Activated naive CD4-positive, alpha-beta T cell treated with anti-CD3 and anti-CD28 coated beads for 36 hours (primary cell): ENCODE data around the gene LPAR1. TPM values are rescaled to one million over a fixed set of nuclear protein-coding genes. Genes with fewer than 3 reads are reported as not detected.

Source experiments
- CTCF ChIA-PET: fragments of 350-600 bp; sonication (Branson Sonifier 250); formaldehyde crosslinking; loops from one replicate; lab custom pipeline; 2021; ENCODE audit warnings: antibody characterized with exemption; lab: Charles Lee
- DNase-seq: peaks from one replicate; pipeline ENCODE4 v3.0.0-alpha.2; 2020
- H3K27ac Mint-ChIP-seq: one replicate; pipeline ENCODE4 v1.8.0; 2021; ENCODE audit warnings: mild to moderate bottlenecking, mixed read lengths
- H3K27me3 Mint-ChIP-seq: one replicate; pipeline ENCODE4 v1.8.0; 2021; ENCODE audit warnings: low read depth, mixed read lengths
- H3K36me3 Mint-ChIP-seq: one replicate; pipeline ENCODE4 v1.8.0; 2021; ENCODE audit warnings: low read depth, mixed read lengths
- H3K4me1 Mint-ChIP-seq: one replicate; pipeline ENCODE4 v1.8.0; 2021; ENCODE audit warnings: low read depth, mixed read lengths
- H3K4me3 Mint-ChIP-seq: one replicate; pipeline ENCODE4 v1.8.0; 2021; ENCODE audit warnings: mild to moderate bottlenecking, moderate library complexity, mixed read lengths
- H3K9me3 Mint-ChIP-seq: one replicate; pipeline ENCODE4 v1.8.0; 2021; ENCODE audit warnings: mixed read lengths
- intact Hi-C: fragments of 100-400 bp; cut with micrococcal nuclease; formaldehyde crosslinking; loops from one replicate; pipeline ENCODE4 v1.15.1; 2023
- total RNA-seq, 2 experiments: library from RNA; stranded (reverse); gene quantifications; one replicate each; pipeline ENCODE4 v1.2.3, GENCODE V29; 2021

LPAR1 gene
- total RNA-seq, 2 experiments from 2014 or later: not detected

GRCh38 chr9:111008158-111009075 is 29.9 kb downstream of the LPAR1 start:
- no peaks in the 10 kb centered on the region for H3K36me3 Mint-ChIP-seq
- H3K4me1 Mint-ChIP-seq: no peaks in the 10 kb centered on the region
- H3K4me3 Mint-ChIP-seq: no peak overlapping the region
- H3K9me3 Mint-ChIP-seq: no peaks in the 10 kb centered on the region
- intact Hi-C loops: no loop called here
- CTCF ChIA-PET: no interaction called here
- no peaks in the 10 kb centered on the region for H3K27me3 Mint-ChIP-seq
- no peak overlapping the region for H3K27ac Mint-ChIP-seq
- DNase-seq: no peak

DNA sequence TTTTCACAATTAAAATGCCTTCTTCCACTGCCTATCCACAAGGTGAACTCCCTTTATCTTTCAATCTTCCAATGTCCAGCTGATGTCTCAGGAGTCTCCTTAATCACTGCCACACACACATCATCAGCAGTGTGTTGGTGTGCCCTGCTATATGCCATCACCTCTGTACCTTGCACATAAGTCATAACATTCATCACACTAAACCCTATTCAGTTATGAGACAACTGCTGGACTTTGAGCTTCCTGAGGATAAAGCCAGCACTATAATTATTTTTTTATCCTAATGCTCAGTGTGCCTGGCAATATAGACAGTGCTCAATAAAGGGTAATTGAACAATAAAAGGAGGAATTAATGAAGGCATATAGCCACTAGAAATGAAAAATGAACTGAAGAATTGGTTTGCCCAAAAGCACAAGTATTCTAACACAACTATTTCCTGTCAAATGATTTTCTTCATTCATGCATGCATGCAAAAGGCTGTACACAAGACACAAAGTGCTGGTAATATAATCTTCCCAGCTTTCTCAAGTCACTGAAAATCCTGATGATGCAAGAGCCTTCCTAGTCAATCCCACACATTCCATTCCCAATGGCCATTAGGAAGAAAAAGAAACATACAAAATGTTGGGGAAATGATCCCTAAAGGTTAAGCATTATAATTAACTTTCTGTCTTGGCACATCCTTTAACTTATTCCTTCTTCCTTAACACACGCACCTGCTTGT is 32.4 kb downstream of the LPAR1 start:
- Mint-ChIP-seq H3K4me3 (no peak overlapping the region), H3K27ac (no peak overlapping the region), H3K9me3 (no peaks in the 10 kb centered on the region), H3K27me3 (no peaks in the 10 kb centered on the region), H3K4me1 (no peaks in the 10 kb centered on the region), H3K36me3 (no peaks in the 10 kb centered on the region)
- CTCF ChIA-PET: no interaction called here
- no peak for DNase-seq
- intact Hi-C loops: no loop called here

- intact Hi-C loops: no loop called here
- CTCF ChIA-PET: no interaction called here
- no peaks in the 10 kb centered on the region for H3K36me3 Mint-ChIP-seq
- no peaks in the 10 kb centered on the region for H3K9me3 Mint-ChIP-seq
- no peak for DNase-seq
- no peak overlapping the region for H3K4me3 Mint-ChIP-seq
- no peak overlapping the region for H3K27ac Mint-ChIP-seq
- no peaks in the 10 kb centered on the region for H3K27me3 Mint-ChIP-seq
- no peaks in the 10 kb centered on the region for H3K4me1 Mint-ChIP-seq
Observed at GRCh38 chr9:111004936-111005335, 33.3 kb downstream of the LPAR1 start.

- no peak for DNase-seq
- intact Hi-C loops: no loop called here
- CTCF ChIA-PET: no interaction called here
- H3K27me3 Mint-ChIP-seq: peaks cover 2% of the 10 kb centered on the region
- H3K4me1 Mint-ChIP-seq: no peaks in the 10 kb centered on the region
- H3K4me3 Mint-ChIP-seq: no peak overlapping the region
- no peaks in the 10 kb centered on the region for H3K36me3 Mint-ChIP-seq
- H3K9me3 Mint-ChIP-seq: no peaks in the 10 kb centered on the region
- no peak overlapping the region for H3K27ac Mint-ChIP-seq
Observed at GRCh38 chr9:111003182-111003581, 35.1 kb downstream of the LPAR1 start.

- no peak overlapping the region for H3K27ac Mint-ChIP-seq
- CTCF ChIA-PET: interaction anchor here (1.1 kb wide), 1 partner anchor 10 kb away, joined by 3 read pairs; no protein-coding TSS in a partner anchor
Observed at GRCh38 chr9:111001526-111001925, 36.7 kb downstream of the LPAR1 start.

DNA sequence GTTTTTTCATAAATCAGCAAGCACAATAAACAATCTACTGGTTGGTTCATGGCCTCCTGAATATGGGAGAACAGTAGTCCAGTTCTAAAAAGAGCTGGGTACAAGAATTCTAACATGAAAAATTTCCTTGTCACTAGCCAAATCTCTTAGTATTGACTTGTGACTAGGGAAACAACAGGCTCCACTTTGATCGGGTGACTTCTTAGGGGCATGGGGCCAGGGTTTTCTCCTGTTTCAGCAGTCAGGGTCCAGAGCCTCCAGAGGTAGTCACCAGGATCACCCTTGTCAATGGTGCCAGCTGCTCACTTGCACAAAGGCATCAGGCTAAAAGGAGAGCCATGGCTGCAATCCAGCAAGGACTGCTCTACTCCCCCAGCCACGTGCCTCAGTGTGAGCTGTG is 38.1 kb downstream of the LPAR1 start:
- CTCF ChIA-PET: no interaction called here
- no peak overlapping the region for H3K4me3 Mint-ChIP-seq

More at GRCh38 chr9:111001526-111001925, 36.7 kb downstream of the LPAR1 start:
- DNase-seq: no peak
- Mint-ChIP-seq H3K4me3 (no peak overlapping the region), H3K36me3 (no peaks in the 10 kb centered on the region), H3K9me3 (no peaks in the 10 kb centered on the region), H3K27me3 (peaks cover 2% of the 10 kb centered on the region), H3K4me1 (no peaks in the 10 kb centered on the region)
- intact Hi-C loops: no loop called here

DNA sequence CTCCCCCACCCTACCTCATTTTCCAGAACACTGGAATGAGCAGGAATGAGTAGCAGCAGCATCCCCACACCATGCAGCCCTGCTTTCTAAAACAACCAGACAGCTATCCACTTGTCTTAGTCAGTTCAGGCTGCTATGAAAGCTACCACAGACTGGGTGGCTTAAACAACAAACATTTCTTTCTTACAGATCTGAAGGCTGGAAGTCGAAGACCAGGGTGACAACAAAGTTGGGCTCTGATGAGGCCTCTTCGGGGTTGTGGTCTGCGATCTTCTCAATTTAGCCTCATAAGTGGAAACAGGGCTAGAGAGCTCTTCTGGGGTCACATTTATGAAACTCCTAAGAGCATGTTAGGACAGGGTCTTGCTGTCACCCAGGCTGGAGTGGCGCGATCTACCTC is 38.9 kb downstream of the LPAR1 start:
- CTCF ChIA-PET: no interaction called here
- Mint-ChIP-seq H3K27me3 (peaks cover 2% of the 10 kb centered on the region), H3K27ac (no peak overlapping the region), H3K9me3 (peaks cover 1% of the 10 kb centered on the region), H3K4me1 (no peaks in the 10 kb centered on the region), H3K4me3 (no peak overlapping the region), H3K36me3 (no peaks in the 10 kb centered on the region)
- intact Hi-C loops: no loop called here
- DNase-seq: no peak

More for the DNA sequence above, 38.1 kb downstream of the LPAR1 start:
- Mint-ChIP-seq H3K27me3 (peaks cover 2% of the 10 kb centered on the region), H3K36me3 (no peaks in the 10 kb centered on the region), H3K4me1 (no peaks in the 10 kb centered on the region), H3K27ac (no peak overlapping the region), H3K9me3 (peaks cover 1% of the 10 kb centered on the region)
- intact Hi-C loops: no loop called here
- DNase-seq: no peak

DNA sequence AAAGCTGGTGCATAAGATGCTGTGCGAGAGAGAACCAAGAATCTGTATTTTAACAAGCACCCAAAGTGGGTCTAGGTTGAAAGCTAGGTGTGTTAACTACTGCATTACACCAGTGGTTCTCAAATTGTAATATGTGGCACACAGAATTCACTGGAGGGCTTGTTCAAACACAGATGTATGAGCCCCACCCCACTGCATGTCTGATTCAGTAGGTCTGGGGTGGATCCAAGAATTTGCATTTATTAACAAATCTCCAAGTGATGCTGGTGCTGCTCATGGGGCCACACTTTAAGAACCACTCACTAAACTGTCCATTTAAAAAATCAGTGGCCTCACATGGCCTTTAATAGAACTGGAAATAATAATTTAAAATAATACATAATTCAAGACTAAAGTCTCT is 40.4 kb downstream of the LPAR1 start:
- CTCF ChIA-PET: no interaction called here
- intact Hi-C loops: no loop called here
- Mint-ChIP-seq H3K9me3 (peaks cover 1% of the 10 kb centered on the region), H3K27ac (no peak overlapping the region), H3K27me3 (peaks cover 2% of the 10 kb centered on the region), H3K4me1 (no peaks in the 10 kb centered on the region), H3K4me3 (no peak overlapping the region), H3K36me3 (no peaks in the 10 kb centered on the region)
- DNase-seq: no peak

DNA sequence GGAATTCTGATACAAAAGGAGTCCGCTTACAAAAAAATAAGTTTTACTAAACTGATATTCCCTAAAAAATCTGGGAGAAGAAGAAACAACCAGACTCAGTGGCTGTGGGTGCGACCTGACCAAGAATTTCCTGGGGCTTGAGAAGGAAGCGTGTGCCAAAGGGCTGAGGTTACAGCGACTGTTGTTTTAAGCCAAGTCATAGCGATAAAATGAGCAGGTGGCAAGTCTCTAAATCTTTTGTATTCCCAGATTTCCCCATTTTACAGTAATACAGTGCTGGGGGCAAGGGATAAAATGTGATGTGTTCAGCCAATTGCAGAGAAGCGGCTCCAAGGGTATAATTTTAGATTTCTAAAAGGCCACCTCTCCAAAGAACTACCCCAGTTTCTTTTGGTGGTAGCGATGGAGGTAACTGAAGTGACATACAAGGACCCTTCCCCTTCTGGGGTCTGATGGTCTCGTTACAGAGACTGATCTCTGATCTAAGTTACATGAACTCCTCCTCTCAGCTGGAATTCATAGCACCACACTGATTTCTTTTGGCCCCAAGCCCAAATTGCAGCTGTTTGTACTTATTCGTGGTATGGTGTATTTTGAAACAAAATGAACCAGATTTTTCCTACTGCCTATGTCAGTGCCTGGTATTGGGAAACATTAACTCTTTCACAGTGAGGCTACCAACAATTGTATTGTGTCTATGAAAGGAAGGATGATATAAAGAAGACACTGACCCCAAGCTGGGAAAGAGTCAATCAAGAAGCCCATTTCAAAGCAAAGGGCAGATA is 41.6 kb downstream of the LPAR1 start:
- DNase-seq: no peak
- CTCF ChIA-PET: no interaction called here
- Mint-ChIP-seq H3K9me3 (peaks cover 1% of the 10 kb centered on the region), H3K36me3 (no peaks in the 10 kb centered on the region), H3K4me1 (no peaks in the 10 kb centered on the region), H3K27me3 (peaks cover 2% of the 10 kb centered on the region), H3K4me3 (no peak overlapping the region), H3K27ac (no peak overlapping the region)
- intact Hi-C loops: no loop called here

DNA sequence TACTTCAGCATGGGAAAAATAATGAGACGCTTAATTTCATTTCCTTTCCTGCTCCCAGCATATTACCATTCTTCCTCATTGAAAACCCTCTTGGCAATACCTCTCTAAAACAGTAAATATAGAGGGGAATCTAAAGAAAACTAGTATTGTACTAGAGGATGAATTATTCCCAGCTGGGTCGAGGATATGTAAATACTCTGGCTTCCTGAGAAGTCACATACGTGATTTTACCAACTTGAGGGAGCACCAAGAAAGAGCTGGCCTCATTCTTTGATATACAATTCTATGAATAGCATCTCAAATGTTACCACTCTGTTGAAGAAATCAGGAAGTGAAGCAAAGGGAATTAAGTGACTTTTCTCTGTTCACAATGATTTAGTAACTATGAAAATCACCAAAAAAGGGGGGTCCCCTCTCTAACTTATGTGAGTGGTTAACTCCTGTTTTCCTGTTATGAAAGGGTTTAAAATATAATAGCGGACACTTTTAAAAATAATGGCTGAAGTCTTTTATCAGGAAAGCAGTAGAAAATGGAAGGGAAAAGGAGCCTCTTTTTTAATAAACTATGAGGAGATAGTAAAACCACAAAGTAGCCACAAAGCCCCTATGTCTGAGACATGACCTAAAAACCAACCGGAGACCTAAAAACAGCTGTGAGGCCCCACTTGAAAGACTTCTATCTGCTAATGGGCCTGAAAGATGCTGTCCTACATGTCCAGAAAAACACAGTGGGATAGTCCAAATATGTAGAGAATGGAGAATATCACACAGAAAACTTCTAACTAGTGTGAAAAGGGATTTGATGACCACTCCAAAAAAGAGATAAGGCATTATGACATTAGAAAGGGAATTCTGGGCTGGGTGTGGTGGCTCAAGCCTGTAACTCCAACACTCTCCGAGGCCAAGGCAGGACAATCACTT is 42.6 kb downstream of the LPAR1 start:
- Mint-ChIP-seq H3K36me3 (no peaks in the 10 kb centered on the region), H3K4me1 (no peaks in the 10 kb centered on the region), H3K27me3 (peaks cover 2% of the 10 kb centered on the region), H3K9me3 (peaks cover 1% of the 10 kb centered on the region), H3K4me3 (no peak overlapping the region), H3K27ac (no peak overlapping the region)
- no peak for DNase-seq
- intact Hi-C loops: no loop called here
- CTCF ChIA-PET: no interaction called here

- no peaks in the 10 kb centered on the region for H3K36me3 Mint-ChIP-seq
- intact Hi-C loops: no loop called here
- H3K4me3 Mint-ChIP-seq: no peak overlapping the region
- no peak overlapping the region for H3K27ac Mint-ChIP-seq
- no peaks in the 10 kb centered on the region for H3K4me1 Mint-ChIP-seq
- H3K27me3 Mint-ChIP-seq: peaks cover 2% of the 10 kb centered on the region
- no peak for DNase-seq
- H3K9me3 Mint-ChIP-seq: peaks cover 1% of the 10 kb centered on the region
- CTCF ChIA-PET: interaction anchor here (0.6 kb wide), 1 partner anchor 159 kb away, joined by 3 read pairs; no protein-coding TSS in a partner anchor
Observed at GRCh38 chr9:110994771-110995241, 43.5 kb downstream of the LPAR1 start.
